ENCODE results near the gene AZIN2.

The AZIN2 gene

DNA sequence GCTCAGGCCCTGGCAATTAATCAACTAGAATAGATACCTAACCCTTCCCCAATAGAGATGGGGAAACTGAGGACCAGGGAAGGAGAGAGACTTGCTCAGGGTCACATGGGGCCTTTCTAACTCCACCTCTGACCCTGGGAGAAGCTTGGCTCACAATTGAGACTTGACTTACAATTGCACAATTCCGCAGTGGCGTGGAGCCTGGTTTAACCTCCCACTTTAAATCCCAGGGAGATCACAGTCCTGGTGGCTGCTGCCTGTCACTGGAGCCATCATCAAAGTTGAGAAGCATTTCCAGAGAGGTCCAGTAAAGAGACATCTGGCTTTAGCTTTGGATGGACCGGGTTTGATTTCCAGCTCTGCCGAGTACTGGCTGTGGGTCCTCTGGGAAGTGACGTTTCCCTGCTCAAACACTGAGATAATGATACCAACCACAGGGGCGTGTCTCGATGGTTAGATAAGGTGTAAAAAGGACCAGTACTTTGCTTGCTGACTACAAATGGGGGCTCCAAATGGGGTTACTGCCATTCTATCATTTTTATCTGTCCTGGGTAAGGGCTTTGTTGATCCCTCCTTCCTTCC is 61.6 kb downstream of the AZIN2 start:
- no peaks in the 10 kb centered on the region for H3K36me3 ChIP-seq (ENCODE audit: insufficient read depth, low read length)
- no peaks in the 10 kb centered on the region for H4K20me1 ChIP-seq (ENCODE audit: insufficient read depth, low read length)
- H3K4me1 ChIP-seq (ENCODE audit: insufficient read depth, low read length, severe bottlenecking), result no peaks in the 10 kb centered on the region
- no peaks in the 10 kb centered on the region for H3K27me3 ChIP-seq (ENCODE audit: insufficient read depth, low read length)
- H2AFZ ChIP-seq (ENCODE audit: low read length), result no peak overlapping the region
- H3K9ac ChIP-seq (ENCODE audit: low read length), result no peak overlapping the region
- no peak overlapping the region for H3K4me3 ChIP-seq (ENCODE audit: low read depth, low read length, poor library complexity, severe bottlenecking)
- no peak for TF ChIP-seq EZH2 (IDR thresholded peaks at IDR 0.05; ENCODE audit: borderline replicate concordance, low read length)
- TF ChIP-seq, protein P1, sequence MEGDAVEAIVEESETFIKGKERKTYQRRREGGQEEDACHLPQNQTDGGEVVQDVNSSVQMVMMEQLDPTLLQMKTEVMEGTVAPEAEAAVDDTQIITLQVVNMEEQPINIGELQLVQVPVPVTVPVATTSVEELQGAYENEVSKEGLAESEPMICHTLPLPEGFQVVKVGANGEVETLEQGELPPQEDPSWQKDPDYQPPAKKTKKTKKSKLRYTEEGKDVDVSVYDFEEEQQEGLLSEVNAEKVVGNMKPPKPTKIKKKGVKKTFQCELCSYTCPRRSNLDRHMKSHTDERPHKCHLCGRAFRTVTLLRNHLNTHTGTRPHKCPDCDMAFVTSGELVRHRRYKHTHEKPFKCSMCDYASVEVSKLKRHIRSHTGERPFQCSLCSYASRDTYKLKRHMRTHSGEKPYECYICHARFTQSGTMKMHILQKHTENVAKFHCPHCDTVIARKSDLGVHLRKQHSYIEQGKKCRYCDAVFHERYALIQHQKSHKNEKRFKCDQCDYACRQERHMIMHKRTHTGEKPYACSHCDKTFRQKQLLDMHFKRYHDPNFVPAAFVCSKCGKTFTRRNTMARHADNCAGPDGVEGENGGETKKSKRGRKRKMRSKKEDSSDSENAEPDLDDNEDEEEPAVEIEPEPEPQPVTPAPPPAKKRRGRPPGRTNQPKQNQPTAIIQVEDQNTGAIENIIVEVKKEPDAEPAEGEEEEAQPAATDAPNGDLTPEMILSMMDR (IDR thresholded peaks at IDR 0.05; ENCODE audit: low read length), result no peak
- H3K9me3 ChIP-seq (ENCODE audit: low read length), result no peaks in the 10 kb centered on the region
- no peaks in the 10 kb centered on the region for H3K9me2 ChIP-seq (ENCODE audit: low read depth, low read length)
- H3F3A ChIP-seq (ENCODE audit: insufficient read depth, low read length), result no peaks in the 10 kb centered on the region
- H3K27ac ChIP-seq (ENCODE audit: low read depth, low read length, poor library complexity, severe bottlenecking), result no peak overlapping the region
- H3K79me2 ChIP-seq (ENCODE audit: insufficient read depth, low read length), result no peaks in the 10 kb centered on the region
- no peak overlapping the region for H3K4me2 ChIP-seq (ENCODE audit: low read length)

- no peaks in the 10 kb centered on the region for H3K9me3 ChIP-seq (ENCODE audit: low read length)
- no peaks in the 10 kb centered on the region for H4K20me1 ChIP-seq (ENCODE audit: insufficient read depth, low read length)
- no peaks in the 10 kb centered on the region for H3K79me2 ChIP-seq (ENCODE audit: insufficient read depth, low read length)
- no peaks in the 10 kb centered on the region for H3K36me3 ChIP-seq (ENCODE audit: insufficient read depth, low read length)
- no peaks in the 10 kb centered on the region for H3F3A ChIP-seq (ENCODE audit: insufficient read depth, low read length)
- H3K27me3 ChIP-seq (ENCODE audit: insufficient read depth, low read length), result no peaks in the 10 kb centered on the region
- no peak overlapping the region for H3K4me3 ChIP-seq (ENCODE audit: low read depth, low read length, poor library complexity, severe bottlenecking)
- no peak overlapping the region for H2AFZ ChIP-seq (ENCODE audit: low read length)
- TF ChIP-seq, protein P1 (IDR thresholded peaks at IDR 0.05; ENCODE audit: low read length), result no peak
- TF ChIP-seq EZH2 (IDR thresholded peaks at IDR 0.05; ENCODE audit: borderline replicate concordance, low read length), result no peak
- no peaks in the 10 kb centered on the region for H3K4me1 ChIP-seq (ENCODE audit: insufficient read depth, low read length, severe bottlenecking)
- no peak overlapping the region for H3K4me2 ChIP-seq (ENCODE audit: low read length)
- no peaks in the 10 kb centered on the region for H3K9me2 ChIP-seq (ENCODE audit: low read depth, low read length)
- no peak overlapping the region for H3K9ac ChIP-seq (ENCODE audit: low read length)
- no peak overlapping the region for H3K27ac ChIP-seq (ENCODE audit: low read depth, low read length, poor library complexity, severe bottlenecking)
Measured at GRCh38 chr1:33143176-33143575, 62.2 kb downstream of the AZIN2 start.

- Histone ChIP-seq H3K4me1 (ENCODE audit: insufficient read depth, low read length, severe bottlenecking) (no peaks in the 10 kb centered on the region), H3F3A (ENCODE audit: insufficient read depth, low read length) (no peaks in the 10 kb centered on the region), H2AFZ (ENCODE audit: low read length) (no peak overlapping the region), H4K20me1 (ENCODE audit: insufficient read depth, low read length) (no peaks in the 10 kb centered on the region), H3K4me2 (ENCODE audit: low read length) (no peak overlapping the region), H3K4me3 (ENCODE audit: low read depth, low read length, poor library complexity, severe bottlenecking) (no peak overlapping the region), H3K9me3 (ENCODE audit: low read length) (no peaks in the 10 kb centered on the region), H3K27ac (ENCODE audit: low read depth, low read length, poor library complexity, severe bottlenecking) (no peak overlapping the region), H3K36me3 (ENCODE audit: insufficient read depth, low read length) (no peaks in the 10 kb centered on the region), H3K79me2 (ENCODE audit: insufficient read depth, low read length) (no peaks in the 10 kb centered on the region), H3K9ac (ENCODE audit: low read length) (no peak overlapping the region), H3K9me2 (ENCODE audit: low read depth, low read length) (no peaks in the 10 kb centered on the region), H3K27me3 (ENCODE audit: insufficient read depth, low read length) (no peaks in the 10 kb centered on the region)
- TF ChIP-seq EZH2 (IDR thresholded peaks at IDR 0.05; ENCODE audit: borderline replicate concordance, low read length), result no peak
- TF ChIP-seq, protein P1 (IDR thresholded peaks at IDR 0.05; ENCODE audit: low read length), result no peak
Measured at GRCh38 chr1:33143698-33144097, 62.7 kb downstream of the AZIN2 start.
